IMR-90 (cell line): ENCODE data around the gene MINDY2.

ENCODE experiments used
- POLR2A ChIP-seq: IDR thresholded peaks from 2 replicates; pipeline ENCODE4 v1.6.1; 2012; ENCODE audit warnings: mild to moderate bottlenecking, low read depth, low read length
- RCOR1 ChIP-seq: IDR thresholded peaks from 2 replicates; pipeline ENCODE4 v1.6.1; 2012; ENCODE audit warnings: mild to moderate bottlenecking, low read length, improper control_type of control experiment; ENCODE audit not compliant: insufficient replicate concordance
- TF ChIP-seq, protein P1 (sequence below): fragments of 150-350 bp; IDR thresholded peaks from 2 replicates; pipeline ENCODE4 v1.6.1; 2017; ENCODE audit warnings: mild to moderate bottlenecking, antibody characterized with exemption, low read length, low read depth
- TF ChIP-seq, protein P2 (sequence below): conservative IDR thresholded peaks from 2 replicates; pipeline ENCODE4 v1.5.1; 2012; ENCODE audit warnings: mild to moderate bottlenecking, low read depth, low read length, improper control_type of control experiment
- TF ChIP-seq, protein P3 (sequence below): fragments of 150-350 bp; IDR thresholded peaks from 2 replicates; pipeline ENCODE4 v1.6.1; 2016; ENCODE audit warnings: low read depth, mild to moderate bottlenecking, low read length, moderate library complexity, borderline replicate concordance

DNA sequence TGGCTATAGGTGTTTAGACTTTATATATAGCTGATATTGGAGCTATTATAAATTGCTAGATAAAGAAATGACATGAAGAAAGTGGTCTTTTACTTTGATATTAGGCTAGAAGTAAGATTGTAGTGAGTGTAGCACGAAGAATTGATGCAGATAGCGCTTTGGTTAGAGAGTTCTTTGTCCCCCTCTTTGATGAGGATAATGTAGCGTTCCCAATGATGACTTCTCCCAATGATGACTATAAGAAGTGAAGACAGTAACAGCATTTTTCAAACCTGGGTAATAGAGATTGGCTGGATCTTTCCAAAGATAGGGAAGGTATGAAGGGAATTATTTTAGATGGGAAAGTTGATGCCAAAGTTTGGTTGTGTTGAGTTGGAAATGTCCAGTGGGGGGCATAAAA is 4.3 kb downstream of the MINDY2 start:
- TF ChIP-seq POLR2A: no peak
- TF ChIP-seq, protein P1, sequence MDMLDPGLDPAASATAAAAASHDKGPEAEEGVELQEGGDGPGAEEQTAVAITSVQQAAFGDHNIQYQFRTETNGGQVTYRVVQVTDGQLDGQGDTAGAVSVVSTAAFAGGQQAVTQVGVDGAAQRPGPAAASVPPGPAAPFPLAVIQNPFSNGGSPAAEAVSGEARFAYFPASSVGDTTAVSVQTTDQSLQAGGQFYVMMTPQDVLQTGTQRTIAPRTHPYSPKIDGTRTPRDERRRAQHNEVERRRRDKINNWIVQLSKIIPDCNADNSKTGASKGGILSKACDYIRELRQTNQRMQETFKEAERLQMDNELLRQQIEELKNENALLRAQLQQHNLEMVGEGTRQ: no peak
- TF ChIP-seq, protein P2, sequence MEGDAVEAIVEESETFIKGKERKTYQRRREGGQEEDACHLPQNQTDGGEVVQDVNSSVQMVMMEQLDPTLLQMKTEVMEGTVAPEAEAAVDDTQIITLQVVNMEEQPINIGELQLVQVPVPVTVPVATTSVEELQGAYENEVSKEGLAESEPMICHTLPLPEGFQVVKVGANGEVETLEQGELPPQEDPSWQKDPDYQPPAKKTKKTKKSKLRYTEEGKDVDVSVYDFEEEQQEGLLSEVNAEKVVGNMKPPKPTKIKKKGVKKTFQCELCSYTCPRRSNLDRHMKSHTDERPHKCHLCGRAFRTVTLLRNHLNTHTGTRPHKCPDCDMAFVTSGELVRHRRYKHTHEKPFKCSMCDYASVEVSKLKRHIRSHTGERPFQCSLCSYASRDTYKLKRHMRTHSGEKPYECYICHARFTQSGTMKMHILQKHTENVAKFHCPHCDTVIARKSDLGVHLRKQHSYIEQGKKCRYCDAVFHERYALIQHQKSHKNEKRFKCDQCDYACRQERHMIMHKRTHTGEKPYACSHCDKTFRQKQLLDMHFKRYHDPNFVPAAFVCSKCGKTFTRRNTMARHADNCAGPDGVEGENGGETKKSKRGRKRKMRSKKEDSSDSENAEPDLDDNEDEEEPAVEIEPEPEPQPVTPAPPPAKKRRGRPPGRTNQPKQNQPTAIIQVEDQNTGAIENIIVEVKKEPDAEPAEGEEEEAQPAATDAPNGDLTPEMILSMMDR: no peak
- TF ChIP-seq RCOR1: no peak
- TF ChIP-seq, protein P3, sequence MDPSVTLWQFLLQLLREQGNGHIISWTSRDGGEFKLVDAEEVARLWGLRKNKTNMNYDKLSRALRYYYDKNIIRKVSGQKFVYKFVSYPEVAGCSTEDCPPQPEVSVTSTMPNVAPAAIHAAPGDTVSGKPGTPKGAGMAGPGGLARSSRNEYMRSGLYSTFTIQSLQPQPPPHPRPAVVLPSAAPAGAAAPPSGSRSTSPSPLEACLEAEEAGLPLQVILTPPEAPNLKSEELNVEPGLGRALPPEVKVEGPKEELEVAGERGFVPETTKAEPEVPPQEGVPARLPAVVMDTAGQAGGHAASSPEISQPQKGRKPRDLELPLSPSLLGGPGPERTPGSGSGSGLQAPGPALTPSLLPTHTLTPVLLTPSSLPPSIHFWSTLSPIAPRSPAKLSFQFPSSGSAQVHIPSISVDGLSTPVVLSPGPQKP: no peak
